Measurements from ENCODE around the gene HIC2.

DNA sequence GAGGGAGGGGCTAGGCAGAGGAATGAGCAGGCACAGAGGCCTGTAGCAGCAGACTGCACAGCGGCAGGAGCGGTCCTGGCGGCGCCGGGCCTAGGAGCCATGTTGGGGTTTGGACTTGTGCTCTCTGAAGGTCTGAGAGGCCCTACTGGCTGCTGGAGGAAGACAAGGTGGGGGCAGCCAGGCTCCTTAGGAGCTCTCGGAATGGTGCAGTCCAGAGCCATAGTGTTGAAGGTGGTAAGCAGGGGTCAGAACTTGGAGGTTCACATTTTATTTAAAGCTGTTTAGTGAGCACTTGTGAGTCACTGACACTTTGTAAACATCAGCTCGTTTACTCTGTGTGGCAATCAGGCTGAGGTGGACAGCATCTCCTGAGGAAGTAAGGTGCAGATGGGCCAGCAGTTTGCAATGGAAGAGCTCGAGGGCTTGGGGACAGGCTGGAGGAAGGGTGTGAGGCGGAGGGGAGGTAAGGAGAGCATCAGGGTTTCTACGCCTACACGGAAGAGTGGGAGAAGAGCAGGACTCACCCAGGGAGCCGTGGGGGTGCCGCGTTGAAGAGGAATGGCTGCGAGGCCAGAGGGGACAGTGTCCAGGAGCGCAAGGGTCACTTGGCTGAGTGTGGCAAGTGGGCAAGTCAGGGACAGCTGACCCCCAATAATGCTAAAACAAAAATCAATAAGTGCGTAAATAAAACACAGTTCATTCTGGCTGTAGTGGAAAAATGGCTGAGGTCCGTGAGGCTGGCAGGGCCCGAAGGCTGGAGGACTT lies 40.0 kb downstream of the HIC2 start:
- TF ChIP-seq, protein P1, sequence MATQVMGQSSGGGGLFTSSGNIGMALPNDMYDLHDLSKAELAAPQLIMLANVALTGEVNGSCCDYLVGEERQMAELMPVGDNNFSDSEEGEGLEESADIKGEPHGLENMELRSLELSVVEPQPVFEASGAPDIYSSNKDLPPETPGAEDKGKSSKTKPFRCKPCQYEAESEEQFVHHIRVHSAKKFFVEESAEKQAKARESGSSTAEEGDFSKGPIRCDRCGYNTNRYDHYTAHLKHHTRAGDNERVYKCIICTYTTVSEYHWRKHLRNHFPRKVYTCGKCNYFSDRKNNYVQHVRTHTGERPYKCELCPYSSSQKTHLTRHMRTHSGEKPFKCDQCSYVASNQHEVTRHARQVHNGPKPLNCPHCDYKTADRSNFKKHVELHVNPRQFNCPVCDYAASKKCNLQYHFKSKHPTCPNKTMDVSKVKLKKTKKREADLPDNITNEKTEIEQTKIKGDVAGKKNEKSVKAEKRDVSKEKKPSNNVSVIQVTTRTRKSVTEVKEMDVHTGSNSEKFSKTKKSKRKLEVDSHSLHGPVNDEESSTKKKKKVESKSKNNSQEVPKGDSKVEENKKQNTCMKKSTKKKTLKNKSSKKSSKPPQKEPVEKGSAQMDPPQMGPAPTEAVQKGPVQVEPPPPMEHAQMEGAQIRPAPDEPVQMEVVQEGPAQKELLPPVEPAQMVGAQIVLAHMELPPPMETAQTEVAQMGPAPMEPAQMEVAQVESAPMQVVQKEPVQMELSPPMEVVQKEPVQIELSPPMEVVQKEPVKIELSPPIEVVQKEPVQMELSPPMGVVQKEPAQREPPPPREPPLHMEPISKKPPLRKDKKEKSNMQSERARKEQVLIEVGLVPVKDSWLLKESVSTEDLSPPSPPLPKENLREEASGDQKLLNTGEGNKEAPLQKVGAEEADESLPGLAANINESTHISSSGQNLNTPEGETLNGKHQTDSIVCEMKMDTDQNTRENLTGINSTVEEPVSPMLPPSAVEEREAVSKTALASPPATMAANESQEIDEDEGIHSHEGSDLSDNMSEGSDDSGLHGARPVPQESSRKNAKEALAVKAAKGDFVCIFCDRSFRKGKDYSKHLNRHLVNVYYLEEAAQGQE (IDR thresholded peaks at IDR 0.05; ENCODE audit: low read depth), result no peak
- no peak for TF ChIP-seq TEAD4 (IDR thresholded peaks at IDR 0.05)
- TF ChIP-seq RAD21 (IDR thresholded peaks at IDR 0.05; ENCODE audit: low read depth), result no peak
- TF ChIP-seq EGR1 (IDR thresholded peaks at IDR 0.05), result no peak
- no peak for TF ChIP-seq NFIC (IDR thresholded peaks at IDR 0.05)
- TF ChIP-seq, protein P2, sequence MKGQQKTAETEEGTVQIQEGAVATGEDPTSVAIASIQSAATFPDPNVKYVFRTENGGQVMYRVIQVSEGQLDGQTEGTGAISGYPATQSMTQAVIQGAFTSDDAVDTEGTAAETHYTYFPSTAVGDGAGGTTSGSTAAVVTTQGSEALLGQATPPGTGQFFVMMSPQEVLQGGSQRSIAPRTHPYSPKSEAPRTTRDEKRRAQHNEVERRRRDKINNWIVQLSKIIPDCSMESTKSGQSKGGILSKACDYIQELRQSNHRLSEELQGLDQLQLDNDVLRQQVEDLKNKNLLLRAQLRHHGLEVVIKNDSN (IDR thresholded peaks at IDR 0.05), result no peak

Measured in Ishikawa (cell line).